22Rv1 (cell line): Measurements from ENCODE around the gene TPCN2.

Experiments
- CTCF ChIP-seq: fragments of 450-650 bp; IDR thresholded peaks from 2 replicates; pipeline ENCODE4 v1.5.1; 2017; ENCODE audit warnings: mild to moderate bottlenecking
- ZFX ChIP-seq: fragments of 450-650 bp; IDR thresholded peaks from 2 replicates; pipeline ENCODE4 v1.6.1; 2017; ENCODE audit warnings: antibody characterized with exemption, borderline replicate concordance

GRCh38 chr11:69156235-69156639 is 107.5 kb downstream of the TPCN2 start:
- TF ChIP-seq CTCF (no peak), ZFX (no peak)
